ENCODE measurements around the gene TRAF6.
A peak's percentile ranks its signal among the peaks of the same experiment; 100 is the strongest.

TRAF6 gene

GRCh38 chr11:36454551-36454940 is 55.5 kb downstream of the TRAF6 start:
- no peak overlapping the region for H3K4me2 ChIP-seq (ENCODE audit: insufficient read depth, low read length)
- no peak overlapping the region for H3K27ac ChIP-seq (ENCODE audit: low read length)
- no peak for TF ChIP-seq CTCF (IDR thresholded peaks at IDR 0.05; ENCODE audit: borderline replicate concordance, extremely low read depth, low read length, poor library complexity, severe bottlenecking)
- TF ChIP-seq EZH2 (IDR thresholded peaks at IDR 0.05; ENCODE audit: borderline replicate concordance, low read depth, low read length, severe bottlenecking) = no peak
- ATAC-seq (ENCODE audit: insufficient read depth, low read depth) = no peak
- DNase-seq = no peak
- H3K4me1 ChIP-seq (ENCODE audit: insufficient read depth, low read length) = peaks cover 51% of the 10 kb centered on the region
- H3K4me3 ChIP-seq (ENCODE audit: low read depth in 1 of 2, low read length in 2 of 2) = no peak overlapping the region
- no peak overlapping the region for H2AFZ ChIP-seq (ENCODE audit: low read depth, low read length)
- no peaks in the 10 kb centered on the region for H3K79me2 ChIP-seq (ENCODE audit: insufficient read depth, low read length)
- peaks cover 9% of the 10 kb centered on the region for H3K27me3 ChIP-seq (ENCODE audit: insufficient read depth, low read length, poor library complexity)
- no peak overlapping the region for H3K9ac ChIP-seq (ENCODE audit: low read depth, low read length)
- peaks cover 22% of the 10 kb centered on the region for H4K20me1 ChIP-seq (ENCODE audit: insufficient read depth, low read length)
- H3K9me3 ChIP-seq (ENCODE audit: insufficient read depth, low read length, severe bottlenecking) = no peaks in the 10 kb centered on the region
- H3K36me3 ChIP-seq (ENCODE audit: insufficient read depth, low read length) = no peaks in the 10 kb centered on the region

GRCh38 chr11:36453678-36454077 is 56.4 kb downstream of the TRAF6 start:
- Histone ChIP-seq H4K20me1 (ENCODE audit: insufficient read depth, low read length) (peaks cover 22% of the 10 kb centered on the region), H3K9ac (ENCODE audit: low read depth, low read length) (no peak overlapping the region), H3K27me3 (ENCODE audit: insufficient read depth, low read length, poor library complexity) (peaks cover 15% of the 10 kb centered on the region), H3K36me3 (ENCODE audit: insufficient read depth, low read length) (no peaks in the 10 kb centered on the region), H3K27ac (ENCODE audit: low read length) (no peak overlapping the region), H3K4me2 (ENCODE audit: insufficient read depth, low read length) (no peak overlapping the region), H3K4me1 (ENCODE audit: insufficient read depth, low read length) (peaks cover 51% of the 10 kb centered on the region), H3K79me2 (ENCODE audit: insufficient read depth, low read length) (no peaks in the 10 kb centered on the region), H3K4me3 (ENCODE audit: low read depth in 1 of 2, low read length in 2 of 2) (no peak overlapping the region), H3K9me3 (ENCODE audit: insufficient read depth, low read length, severe bottlenecking) (no peaks in the 10 kb centered on the region), H2AFZ (ENCODE audit: low read depth, low read length) (no peak overlapping the region)
- DNase-seq = no peak
- TF ChIP-seq CTCF (IDR thresholded peaks at IDR 0.05; ENCODE audit: borderline replicate concordance, extremely low read depth, low read length, poor library complexity, severe bottlenecking) (no peak), EZH2 (IDR thresholded peaks at IDR 0.05; ENCODE audit: borderline replicate concordance, low read depth, low read length, severe bottlenecking) (no peak)
- no peak for ATAC-seq (ENCODE audit: insufficient read depth, low read depth)

GRCh38 chr11:36452961-36453360 is 57.1 kb downstream of the TRAF6 start:
- Histone ChIP-seq H3K27ac (ENCODE audit: low read length) (no peak overlapping the region), H3K79me2 (ENCODE audit: insufficient read depth, low read length) (no peaks in the 10 kb centered on the region), H3K4me2 (ENCODE audit: insufficient read depth, low read length) (no peak overlapping the region), H4K20me1 (ENCODE audit: insufficient read depth, low read length) (peaks cover 22% of the 10 kb centered on the region), H2AFZ (ENCODE audit: low read depth, low read length) (no peak overlapping the region), H3K9me3 (ENCODE audit: insufficient read depth, low read length, severe bottlenecking) (no peaks in the 10 kb centered on the region), H3K4me3 (ENCODE audit: low read depth in 1 of 2, low read length in 2 of 2) (no peak overlapping the region), H3K36me3 (ENCODE audit: insufficient read depth, low read length) (no peaks in the 10 kb centered on the region), H3K9ac (ENCODE audit: low read depth, low read length) (no peak overlapping the region), H3K4me1 (ENCODE audit: insufficient read depth, low read length) (peaks cover 51% of the 10 kb centered on the region), H3K27me3 (ENCODE audit: insufficient read depth, low read length, poor library complexity) (peaks cover 22% of the 10 kb centered on the region)
- TF ChIP-seq CTCF (IDR thresholded peaks at IDR 0.05; ENCODE audit: borderline replicate concordance, extremely low read depth, low read length, poor library complexity, severe bottlenecking) (no peak), EZH2 (IDR thresholded peaks at IDR 0.05; ENCODE audit: borderline replicate concordance, low read depth, low read length, severe bottlenecking) (no peak)
- ATAC-seq (ENCODE audit: insufficient read depth, low read depth) (peak; percentile 73), DNase-seq (peak; percentile 58)
